GM23338 (cell line): ENCODE results near the gene ANTXR1. TPM values are rescaled to one million over a fixed set of nuclear protein-coding genes. Genes with fewer than 3 reads are reported as not detected.
A peak's percentile ranks its signal among the peaks of the same experiment; 100 is the strongest.

Experiments
- ATAC-seq: fragments of 200-7000 bp; cut with Tn5 transposase; 3 replicates; pipeline ENCODE4 v1.9.1; 2020
- DNase-seq: peaks from one replicate; pipeline ENCODE4 v3.0.0-alpha.2; 2015; ENCODE audit warnings: low spot score
- H2AFZ ChIP-seq: fragments of 200-600 bp; sonication (generic); 2 replicates; pipeline ENCODE4 v1.8.0; 2016; ENCODE audit warnings: antibody characterized with exemption, mild to moderate bottlenecking, moderate library complexity
- H3F3A ChIP-seq: fragments of 200-600 bp; sonication (generic); replicated peaks from 2 replicates; pipeline ENCODE4 v1.8.0; 2017; ENCODE audit warnings: antibody characterized with exemption, mixed run types, low read depth
- H3K27ac ChIP-seq: fragments of 200-600 bp; sonication (generic); 2 replicates; pipeline ENCODE4 v1.6.1; 2016; ENCODE audit warnings: low read depth
- H3K27me3 ChIP-seq: fragments of 200-600 bp; sonication (generic); 2 replicates; pipeline ENCODE4 v1.8.0; 2016; ENCODE audit warnings: mild to moderate bottlenecking, mixed run types, moderate library complexity; ENCODE audit not compliant: insufficient read depth
- H3K36me3 ChIP-seq: fragments of 200-600 bp; sonication (generic); 2 replicates; pipeline ENCODE4 v1.8.0; 2016; ENCODE audit warnings: mild to moderate bottlenecking; ENCODE audit not compliant: insufficient read depth
- H3K4me1 ChIP-seq: fragments of 200-600 bp; sonication (generic); 2 replicates; pipeline ENCODE4 v1.8.0; 2016; ENCODE audit warnings: mild to moderate bottlenecking, moderate library complexity; ENCODE audit not compliant: insufficient read depth
- H3K4me2 ChIP-seq: fragments of 200-600 bp; sonication (generic); 2 replicates; pipeline ENCODE4 v1.7.1; 2017; ENCODE audit warnings: mixed run types
- H3K4me3 ChIP-seq: fragments of 200-600 bp; sonication (generic); 2 replicates; pipeline ENCODE4 v1.6.1; 2016; ENCODE audit warnings: mixed run types
- H3K79me2 ChIP-seq: fragments of 200-600 bp; sonication (generic); replicated peaks from 2 replicates; pipeline ENCODE4 v1.8.0; 2017; ENCODE audit warnings: mild to moderate bottlenecking; ENCODE audit not compliant: insufficient read depth
- H3K9me2 ChIP-seq: fragments of 200-600 bp; sonication (generic); 2 replicates; pipeline ENCODE4 v1.8.0; 2017; ENCODE audit not compliant: insufficient read depth
- H4K20me1 ChIP-seq: fragments of 200-600 bp; sonication (generic); replicated peaks from 2 replicates; pipeline ENCODE4 v1.8.0; 2017; ENCODE audit warnings: mild to moderate bottlenecking; ENCODE audit not compliant: insufficient read depth
- H3K27ac Mint-ChIP-seq: 2 replicates; pipeline ENCODE4 v1.8.0; 2020; ENCODE audit warnings: inconsistent platforms, mild to moderate bottlenecking, moderate library complexity, mixed read lengths
- H3K27me3 Mint-ChIP-seq: 3 replicates; pipeline ENCODE4 v1.8.0; 2022; ENCODE audit warnings: low read depth, mild to moderate bottlenecking, moderate library complexity, mixed read lengths, inconsistent platforms; ENCODE audit not compliant: insufficient read depth, poor library complexity
- H3K36me3 Mint-ChIP-seq: 3 replicates; pipeline ENCODE4 v1.8.0; 2021; ENCODE audit warnings: low read depth, mild to moderate bottlenecking, inconsistent platforms, moderate library complexity, mixed read lengths
- H3K4me1 Mint-ChIP-seq: 3 replicates; pipeline ENCODE4 v1.8.0; 2020; ENCODE audit warnings: mild to moderate bottlenecking, inconsistent platforms, mixed read lengths
- H3K4me3 Mint-ChIP-seq: 3 replicates; pipeline ENCODE4 v1.8.0; 2021; ENCODE audit warnings: moderate library complexity, mild to moderate bottlenecking, inconsistent platforms, mixed read lengths
- H3K9me3 Mint-ChIP-seq: 3 replicates; pipeline ENCODE4 v1.8.0; 2020; ENCODE audit warnings: moderate library complexity, mild to moderate bottlenecking, inconsistent platforms, mixed read lengths
- EZH2 ChIP-seq: fragments of 200-600 bp; sonication (generic); IDR thresholded peaks from one replicate; pipeline ENCODE4 v1.8.0; 2017; ENCODE audit warnings: antibody characterized with exemption, mild to moderate bottlenecking, low read depth; ENCODE audit not compliant: unreplicated experiment
- JUNB ChIP-seq: IDR thresholded peaks from one replicate; pipeline ENCODE4 v1.6.1; 2016; ENCODE audit warnings: antibody characterized with exemption; ENCODE audit not compliant: unreplicated experiment
- NANOG ChIP-seq: IDR thresholded peaks from 2 replicates; pipeline ENCODE4 v1.6.1; 2016; ENCODE audit warnings: antibody characterized with exemption, borderline replicate concordance
- POLR2AphosphoS5 ChIP-seq: IDR thresholded peaks from 2 replicates; pipeline ENCODE4 v1.6.1; 2016; ENCODE audit warnings: antibody characterized with exemption, low read depth
- polyA plus RNA-seq: library from polyadenylated mRNA; unstranded; fragments of >200 nt; fragmentation: Nextera tagmentation; extraction: Ambion mirVana; gene quantifications from 2 replicates; pipeline ENCODE4 v1.2.1, GENCODE V29; 2016
- total RNA-seq: library from RNA; depleted of rRNA; stranded (reverse); fragments of >200 nt; shearing (Covaris generic); gene quantifications from 2 replicates; pipeline ENCODE4 v1.2.3, GENCODE V29; 2014
- TF ChIP-seq, protein P1 (sequence below): fragments of 250-450 bp; sonication (Bioruptor Pico); IDR thresholded peaks from 2 replicates; pipeline ENCODE4 v1.5.0; 2020; ENCODE audit warnings: mild to moderate bottlenecking, moderate library complexity
- TF ChIP-seq, protein P2 (sequence below), 2 experiments: fragments of 200-600 bp in 1 of 2; sonication (generic) in 1 of 2; conservative IDR thresholded peaks; 2 replicates each; pipeline versions ENCODE4 v1.5.1 to v1.6.1; 2016 to 2017; ENCODE audit warnings: antibody characterized with exemption in 2 of 2, low read depth in 2 of 2, mild to moderate bottlenecking in 2 of 2, moderate library complexity in 1 of 2

ANTXR1 gene
- total and polyA plus RNA-seq, 2 experiments from 2014 or later = 16.1 to 23.1 TPM

DNA sequence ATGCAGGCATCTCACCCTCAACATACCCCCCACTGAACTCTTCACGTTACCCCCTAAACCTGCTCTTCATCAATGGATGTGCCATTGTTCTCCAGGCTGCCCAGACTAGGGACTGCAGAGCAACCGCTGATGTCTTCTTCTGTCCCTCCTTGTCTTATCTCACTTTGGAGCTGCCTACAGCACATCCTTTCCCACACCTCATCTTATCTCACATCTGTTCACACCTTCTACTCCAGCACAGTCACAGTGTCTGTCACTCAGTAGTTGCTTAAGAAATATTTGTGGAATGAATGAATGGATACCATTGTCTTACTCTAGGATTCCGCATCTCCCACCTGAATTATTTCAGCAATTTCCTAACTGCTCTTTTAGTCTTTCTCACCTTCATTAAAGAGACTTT lies 144.5 kb downstream of the ANTXR1 start:
- Histone ChIP-seq H3F3A (no peaks in the 10 kb centered on the region), H3K79me2 (no peaks in the 10 kb centered on the region), H3K27me3 (no peaks in the 10 kb centered on the region), H4K20me1 (no peaks in the 10 kb centered on the region; the same call in 1 of the 2 replicates), H3K4me2 (no peak overlapping the region), H2AFZ (no peak overlapping the region), H3K36me3 (no peaks in the 10 kb centered on the region), H3K4me3 (no peak overlapping the region), H3K4me1 (peaks cover 9% of the 10 kb centered on the region), H3K27ac (no peak overlapping the region), H3K9me2 (no peaks in the 10 kb centered on the region)
- Mint-ChIP-seq H3K9me3 (no peaks in the 10 kb centered on the region; the same call in 2 of the 3 replicates), H3K4me3 (no peak overlapping the region), H3K36me3 (peaks cover 8% of the 10 kb centered on the region), H3K4me1 (peaks cover 23% of the 10 kb centered on the region; the same call in 2 of the 3 replicates), H3K27ac (no peak overlapping the region), H3K27me3 (no peaks in the 10 kb centered on the region)
- DNase-seq (no peak), ATAC-seq (no peak)
- no peak for TF ChIP-seq JUNB
- no peak for TF ChIP-seq NANOG
- TF ChIP-seq, protein P1, sequence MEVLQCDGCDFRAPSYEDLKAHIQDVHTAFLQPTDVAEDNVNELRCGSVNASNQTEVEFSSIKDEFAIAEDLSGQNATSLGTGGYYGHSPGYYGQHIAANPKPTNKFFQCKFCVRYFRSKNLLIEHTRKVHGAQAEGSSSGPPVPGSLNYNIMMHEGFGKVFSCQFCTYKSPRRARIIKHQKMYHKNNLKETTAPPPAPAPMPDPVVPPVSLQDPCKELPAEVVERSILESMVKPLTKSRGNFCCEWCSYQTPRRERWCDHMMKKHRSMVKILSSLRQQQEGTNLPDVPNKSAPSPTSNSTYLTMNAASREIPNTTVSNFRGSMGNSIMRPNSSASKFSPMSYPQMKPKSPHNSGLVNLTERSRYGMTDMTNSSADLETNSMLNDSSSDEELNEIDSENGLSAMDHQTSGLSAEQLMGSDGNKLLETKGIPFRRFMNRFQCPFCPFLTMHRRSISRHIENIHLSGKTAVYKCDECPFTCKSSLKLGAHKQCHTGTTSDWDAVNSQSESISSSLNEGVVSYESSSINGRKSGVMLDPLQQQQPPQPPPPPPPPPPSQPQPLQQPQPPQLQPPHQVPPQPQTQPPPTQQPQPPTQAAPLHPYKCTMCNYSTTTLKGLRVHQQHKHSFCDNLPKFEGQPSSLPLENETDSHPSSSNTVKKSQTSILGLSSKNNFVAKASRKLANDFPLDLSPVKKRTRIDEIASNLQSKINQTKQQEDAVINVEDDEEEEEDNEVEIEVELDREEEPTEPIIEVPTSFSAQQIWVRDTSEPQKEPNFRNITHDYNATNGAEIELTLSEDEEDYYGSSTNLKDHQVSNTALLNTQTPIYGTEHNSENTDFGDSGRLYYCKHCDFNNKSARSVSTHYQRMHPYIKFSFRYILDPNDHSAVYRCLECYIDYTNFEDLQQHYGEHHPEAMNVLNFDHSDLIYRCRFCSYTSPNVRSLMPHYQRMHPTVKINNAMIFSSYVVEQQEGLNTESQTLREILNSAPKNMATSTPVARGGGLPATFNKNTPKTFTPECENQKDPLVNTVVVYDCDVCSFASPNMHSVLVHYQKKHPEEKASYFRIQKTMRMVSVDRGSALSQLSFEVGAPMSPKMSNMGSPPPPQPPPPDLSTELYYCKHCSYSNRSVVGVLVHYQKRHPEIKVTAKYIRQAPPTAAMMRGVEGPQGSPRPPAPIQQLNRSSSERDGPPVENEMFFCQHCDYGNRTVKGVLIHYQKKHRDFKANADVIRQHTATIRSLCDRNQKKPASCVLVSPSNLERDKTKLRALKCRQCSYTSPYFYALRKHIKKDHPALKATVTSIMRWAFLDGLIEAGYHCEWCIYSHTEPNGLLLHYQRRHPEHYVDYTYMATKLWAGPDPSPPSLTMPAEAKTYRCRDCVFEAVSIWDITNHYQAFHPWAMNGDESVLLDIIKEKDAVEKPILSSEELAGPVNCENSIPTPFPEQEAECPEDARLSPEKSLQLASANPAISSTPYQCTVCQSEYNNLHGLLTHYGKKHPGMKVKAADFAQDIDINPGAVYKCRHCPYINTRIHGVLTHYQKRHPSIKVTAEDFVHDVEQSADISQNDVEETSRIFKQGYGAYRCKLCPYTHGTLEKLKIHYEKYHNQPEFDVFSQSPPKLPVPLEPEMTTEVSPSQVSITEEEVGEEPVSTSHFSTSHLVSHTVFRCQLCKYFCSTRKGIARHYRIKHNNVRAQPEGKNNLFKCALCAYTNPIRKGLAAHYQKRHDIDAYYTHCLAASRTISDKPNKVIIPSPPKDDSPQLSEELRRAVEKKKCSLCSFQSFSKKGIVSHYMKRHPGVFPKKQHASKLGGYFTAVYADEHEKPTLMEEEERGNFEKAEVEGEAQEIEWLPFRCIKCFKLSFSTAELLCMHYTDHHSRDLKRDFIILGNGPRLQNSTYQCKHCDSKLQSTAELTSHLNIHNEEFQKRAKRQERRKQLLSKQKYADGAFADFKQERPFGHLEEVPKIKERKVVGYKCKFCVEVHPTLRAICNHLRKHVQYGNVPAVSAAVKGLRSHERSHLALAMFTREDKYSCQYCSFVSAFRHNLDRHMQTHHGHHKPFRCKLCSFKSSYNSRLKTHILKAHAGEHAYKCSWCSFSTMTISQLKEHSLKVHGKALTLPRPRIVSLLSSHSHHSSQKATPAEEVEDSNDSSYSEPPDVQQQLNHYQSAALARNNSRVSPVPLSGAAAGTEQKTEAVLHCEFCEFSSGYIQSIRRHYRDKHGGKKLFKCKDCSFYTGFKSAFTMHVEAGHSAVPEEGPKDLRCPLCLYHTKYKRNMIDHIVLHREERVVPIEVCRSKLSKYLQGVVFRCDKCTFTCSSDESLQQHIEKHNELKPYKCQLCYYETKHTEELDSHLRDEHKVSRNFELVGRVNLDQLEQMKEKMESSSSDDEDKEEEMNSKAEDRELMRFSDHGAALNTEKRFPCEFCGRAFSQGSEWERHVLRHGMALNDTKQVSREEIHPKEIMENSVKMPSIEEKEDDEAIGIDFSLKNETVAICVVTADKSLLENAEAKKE (CRISPR knock-in tag) = no peak

DNA sequence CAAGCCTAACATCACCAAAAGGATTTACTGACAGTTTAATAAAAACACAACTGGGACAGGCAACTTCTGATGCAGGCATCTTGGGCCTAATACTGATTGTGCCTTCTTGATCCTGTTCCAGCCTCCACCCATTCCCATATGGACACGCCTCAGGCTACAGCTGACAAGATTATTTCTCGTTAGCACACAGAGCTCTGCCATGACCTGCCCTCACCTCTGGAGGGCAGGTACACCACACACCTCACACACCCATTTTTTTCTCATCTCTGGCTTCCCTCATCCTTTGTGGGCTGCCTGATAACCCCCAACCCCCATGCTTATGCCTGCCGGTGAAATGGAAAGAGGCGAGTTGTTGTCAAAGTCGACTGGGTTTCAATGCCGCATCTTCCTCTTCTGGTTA lies 147.0 kb downstream of the ANTXR1 start:
- Histone ChIP-seq H3F3A (no peaks in the 10 kb centered on the region), H2AFZ (no peak overlapping the region), H3K27ac (no peak overlapping the region), H3K36me3 (no peaks in the 10 kb centered on the region), H3K4me2 (no peak overlapping the region), H3K4me3 (no peak overlapping the region), H3K9me2 (no peaks in the 10 kb centered on the region), H3K4me1 (peaks cover 19% of the 10 kb centered on the region), H4K20me1 (no peaks in the 10 kb centered on the region; the same call in 1 of the 2 replicates), H3K79me2 (no peaks in the 10 kb centered on the region), H3K27me3 (no peaks in the 10 kb centered on the region)
- Mint-ChIP-seq H3K27me3 (no peaks in the 10 kb centered on the region), H3K27ac (no peak overlapping the region), H3K4me1 (peaks cover 24% of the 10 kb centered on the region; the same call in 2 of the 3 replicates), H3K4me3 (no peak overlapping the region), H3K36me3 (no peaks in the 10 kb centered on the region), H3K9me3 (no peaks in the 10 kb centered on the region)
- TF ChIP-seq, protein P2, sequence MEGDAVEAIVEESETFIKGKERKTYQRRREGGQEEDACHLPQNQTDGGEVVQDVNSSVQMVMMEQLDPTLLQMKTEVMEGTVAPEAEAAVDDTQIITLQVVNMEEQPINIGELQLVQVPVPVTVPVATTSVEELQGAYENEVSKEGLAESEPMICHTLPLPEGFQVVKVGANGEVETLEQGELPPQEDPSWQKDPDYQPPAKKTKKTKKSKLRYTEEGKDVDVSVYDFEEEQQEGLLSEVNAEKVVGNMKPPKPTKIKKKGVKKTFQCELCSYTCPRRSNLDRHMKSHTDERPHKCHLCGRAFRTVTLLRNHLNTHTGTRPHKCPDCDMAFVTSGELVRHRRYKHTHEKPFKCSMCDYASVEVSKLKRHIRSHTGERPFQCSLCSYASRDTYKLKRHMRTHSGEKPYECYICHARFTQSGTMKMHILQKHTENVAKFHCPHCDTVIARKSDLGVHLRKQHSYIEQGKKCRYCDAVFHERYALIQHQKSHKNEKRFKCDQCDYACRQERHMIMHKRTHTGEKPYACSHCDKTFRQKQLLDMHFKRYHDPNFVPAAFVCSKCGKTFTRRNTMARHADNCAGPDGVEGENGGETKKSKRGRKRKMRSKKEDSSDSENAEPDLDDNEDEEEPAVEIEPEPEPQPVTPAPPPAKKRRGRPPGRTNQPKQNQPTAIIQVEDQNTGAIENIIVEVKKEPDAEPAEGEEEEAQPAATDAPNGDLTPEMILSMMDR (conservative IDR thresholded peaks at IDR 0.05; ENCODE audit: low read depth in 2 of 2) = peak; percentile 65 to 80
- TF ChIP-seq EZH2 (no peak), NANOG (no peak), POLR2AphosphoS5 (no peak)
- ATAC-seq (peak; percentile 98), DNase-seq (peak; percentile 81)
